HCT116 (cell line): ENCODE measurements around the gene SPIN1.

Experiments used
- POLR2A ChIP-seq: IDR thresholded peaks from 2 replicates; pipeline ENCODE4 v1.7.0; 2011; ENCODE audit warnings: borderline replicate concordance; ENCODE audit not compliant: insufficient read depth, insufficient read length; ENCODE audit errors: extremely low read depth
- POLR2AphosphoS5 ChIP-seq: IDR thresholded peaks from 2 replicates; pipeline ENCODE4 v1.6.1; 2011; ENCODE audit warnings: mild to moderate bottlenecking, low read depth, low read length, moderate library complexity

DNA sequence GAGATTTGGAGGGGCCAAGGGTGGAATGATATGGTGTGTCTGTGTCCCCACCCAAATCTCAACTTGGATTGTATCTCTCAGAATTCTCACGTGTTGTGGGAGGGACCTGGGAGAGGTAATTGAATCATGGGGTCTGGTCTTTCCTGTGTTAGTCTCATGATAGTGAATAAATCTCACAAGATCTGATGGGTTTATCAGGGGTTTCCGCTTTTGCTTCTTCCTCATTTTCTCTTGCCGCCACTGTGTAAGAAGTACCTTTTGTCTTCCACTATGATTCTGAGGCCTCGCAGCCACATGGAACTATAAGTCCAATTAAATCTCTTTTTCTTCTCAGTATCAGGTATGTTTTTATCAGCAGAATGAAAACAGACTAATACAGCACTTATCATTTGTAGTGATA is 29.5 kb upstream of the SPIN1 start:
- TF ChIP-seq POLR2AphosphoS5 (no peak), POLR2A (no peak)
